Measurements from ENCODE around the gene RPIA.
"Not testable (repeated sequence)": the region's sequence is repeated elsewhere in the genome, so short reads cannot be mapped to it uniquely, and the experiment has no call there.

- not testable (repeated sequence) for TF ChIP-seq MYC (IDR thresholded peaks at IDR 0.05; ENCODE audit: borderline replicate concordance, low read length); CTCF (IDR thresholded peaks at IDR 0.05); JUN (IDR thresholded peaks at IDR 0.05)
These were observed 97.7 kb downstream of the RPIA start for GRCh38 chr2:88789213-88789612.

All from A549 (cell line).